Kidney tubule cell (primary cell): ENCODE data around the gene TAF1L.
"Not testable (repeated sequence)": the region's sequence is repeated elsewhere in the genome, so short reads cannot be mapped to it uniquely, and the experiment has no call there.

Experiments used
- DNase-seq: peaks from one replicate; pipeline ENCODE4 v3.0.0-alpha.2; 2018; ENCODE audit warnings: low spot score

TAF1L gene, protein sequence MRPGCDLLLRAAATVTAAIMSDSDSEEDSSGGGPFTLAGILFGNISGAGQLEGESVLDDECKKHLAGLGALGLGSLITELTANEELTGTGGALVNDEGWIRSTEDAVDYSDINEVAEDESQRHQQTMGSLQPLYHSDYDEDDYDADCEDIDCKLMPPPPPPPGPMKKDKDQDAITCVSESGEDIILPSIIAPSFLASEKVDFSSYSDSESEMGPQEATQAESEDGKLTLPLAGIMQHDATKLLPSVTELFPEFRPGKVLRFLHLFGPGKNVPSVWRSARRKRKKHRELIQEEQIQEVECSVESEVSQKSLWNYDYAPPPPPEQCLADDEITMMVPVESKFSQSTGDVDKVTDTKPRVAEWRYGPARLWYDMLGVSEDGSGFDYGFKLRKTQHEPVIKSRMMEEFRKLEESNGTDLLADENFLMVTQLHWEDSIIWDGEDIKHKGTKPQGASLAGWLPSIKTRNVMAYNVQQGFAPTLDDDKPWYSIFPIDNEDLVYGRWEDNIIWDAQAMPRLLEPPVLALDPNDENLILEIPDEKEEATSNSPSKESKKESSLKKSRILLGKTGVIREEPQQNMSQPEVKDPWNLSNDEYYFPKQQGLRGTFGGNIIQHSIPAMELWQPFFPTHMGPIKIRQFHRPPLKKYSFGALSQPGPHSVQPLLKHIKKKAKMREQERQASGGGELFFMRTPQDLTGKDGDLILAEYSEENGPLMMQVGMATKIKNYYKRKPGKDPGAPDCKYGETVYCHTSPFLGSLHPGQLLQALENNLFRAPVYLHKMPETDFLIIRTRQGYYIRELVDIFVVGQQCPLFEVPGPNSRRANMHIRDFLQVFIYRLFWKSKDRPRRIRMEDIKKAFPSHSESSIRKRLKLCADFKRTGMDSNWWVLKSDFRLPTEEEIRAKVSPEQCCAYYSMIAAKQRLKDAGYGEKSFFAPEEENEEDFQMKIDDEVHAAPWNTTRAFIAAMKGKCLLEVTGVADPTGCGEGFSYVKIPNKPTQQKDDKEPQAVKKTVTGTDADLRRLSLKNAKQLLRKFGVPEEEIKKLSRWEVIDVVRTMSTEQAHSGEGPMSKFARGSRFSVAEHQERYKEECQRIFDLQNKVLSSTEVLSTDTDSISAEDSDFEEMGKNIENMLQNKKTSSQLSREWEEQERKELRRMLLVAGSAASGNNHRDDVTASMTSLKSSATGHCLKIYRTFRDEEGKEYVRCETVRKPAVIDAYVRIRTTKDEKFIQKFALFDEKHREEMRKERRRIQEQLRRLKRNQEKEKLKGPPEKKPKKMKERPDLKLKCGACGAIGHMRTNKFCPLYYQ (N-terminal part only)

DNA sequence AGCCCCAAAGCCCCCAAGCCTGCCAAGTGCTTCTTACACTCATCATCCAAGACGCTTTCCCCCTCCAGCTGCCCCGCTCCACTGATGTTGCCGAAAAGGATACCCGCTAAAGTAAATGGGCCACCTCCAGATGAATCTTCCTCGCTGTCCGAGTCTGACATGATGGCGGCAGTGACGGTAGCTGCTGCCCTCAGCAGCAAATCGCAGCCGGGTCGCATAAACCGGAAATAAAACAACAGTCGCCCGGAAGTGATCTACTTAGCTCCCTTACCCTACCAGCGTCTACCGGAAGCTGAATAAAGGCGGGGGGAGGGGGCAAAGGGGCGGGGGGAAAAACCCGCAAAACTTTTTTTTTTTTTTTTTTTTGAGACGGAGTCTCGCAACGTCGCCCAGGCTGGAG lies at the start of gene TAF1L:
TSS of gene TAF1L (minus strand) at position 308 of the 400 bp plus-strand sequence. CDS start at position 218, 90 bp downstream.
- no peak for DNase-seq

DNA sequence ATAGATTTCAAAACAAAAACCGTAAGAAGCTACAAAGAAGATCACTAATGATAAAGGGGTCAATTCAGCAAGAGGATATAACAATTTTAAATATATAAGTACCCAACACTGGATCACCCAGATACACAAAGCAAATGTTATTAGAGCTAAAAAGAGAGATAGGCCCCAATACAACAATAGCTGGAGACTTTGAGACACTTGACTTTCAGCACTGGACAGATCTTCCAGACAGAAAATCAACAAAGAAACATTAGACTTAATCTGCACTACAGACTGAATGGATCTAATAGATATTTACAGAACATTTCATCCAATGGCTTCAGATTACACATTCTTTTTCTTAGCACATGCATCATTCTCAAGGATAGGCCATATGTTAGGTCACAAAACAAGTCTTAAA lies 46.3 kb upstream of the TAF1L start:
- DNase-seq: no peak

DNA sequence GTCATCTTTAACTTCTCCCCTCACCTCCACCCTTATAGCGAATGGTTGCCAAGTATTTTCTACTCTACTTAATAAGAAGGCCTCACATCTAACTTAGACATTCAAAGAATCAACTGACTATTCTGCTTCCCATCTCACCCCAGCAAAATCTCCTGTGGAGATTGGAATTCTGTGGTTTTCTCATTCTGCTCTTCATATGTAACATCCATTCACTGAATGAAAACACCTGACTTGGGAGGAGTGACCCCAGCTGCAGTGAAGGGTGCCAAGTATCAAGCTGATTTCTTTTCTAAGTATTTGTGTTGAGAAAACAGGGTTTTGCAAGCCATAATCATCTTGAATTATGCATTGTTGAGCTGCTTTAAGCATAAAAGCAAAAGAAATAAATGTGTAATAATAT lies 42.5 kb upstream of the TAF1L start:
- DNase-seq: no peak

DNA sequence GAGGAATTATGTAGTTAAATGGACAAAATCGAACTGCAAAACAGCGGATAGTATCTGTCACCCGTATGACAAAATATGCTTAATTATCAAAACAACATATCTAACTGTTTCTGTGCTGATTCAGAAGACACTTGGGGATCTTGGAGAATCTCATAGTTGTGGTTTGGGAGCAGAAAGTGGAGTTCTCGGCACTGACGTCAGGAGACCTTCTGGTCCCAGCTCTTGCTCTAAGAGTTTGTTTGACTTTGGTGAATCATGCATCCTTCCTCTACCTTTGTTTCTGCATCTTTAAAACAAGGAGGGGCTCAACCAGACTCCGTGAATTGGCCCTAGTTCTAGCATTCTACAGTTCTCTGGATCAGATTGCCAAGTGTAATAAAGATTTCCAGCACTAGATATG lies 37.0 kb upstream of the TAF1L start:
- no peak for DNase-seq

DNA sequence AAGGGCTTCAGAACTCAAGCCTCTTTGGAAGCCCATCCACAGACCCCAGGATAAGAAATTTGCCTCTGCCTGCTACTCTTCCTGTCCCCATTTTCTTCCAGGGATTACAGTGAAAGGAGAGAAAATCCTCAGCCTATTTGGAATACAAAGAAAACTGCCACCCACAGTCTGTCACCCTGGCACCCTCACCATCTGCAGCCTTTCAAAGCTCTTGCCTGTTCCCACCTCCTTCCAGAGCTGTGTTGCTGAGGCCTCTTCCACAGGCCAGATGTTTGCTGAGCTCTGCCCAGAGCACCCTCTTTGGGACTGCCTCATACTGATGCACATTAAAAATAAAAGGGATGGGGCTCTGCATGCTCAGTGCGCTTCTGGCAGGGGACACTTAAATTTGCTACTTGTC lies 35.9 kb upstream of the TAF1L start:
- no peak for DNase-seq

DNA sequence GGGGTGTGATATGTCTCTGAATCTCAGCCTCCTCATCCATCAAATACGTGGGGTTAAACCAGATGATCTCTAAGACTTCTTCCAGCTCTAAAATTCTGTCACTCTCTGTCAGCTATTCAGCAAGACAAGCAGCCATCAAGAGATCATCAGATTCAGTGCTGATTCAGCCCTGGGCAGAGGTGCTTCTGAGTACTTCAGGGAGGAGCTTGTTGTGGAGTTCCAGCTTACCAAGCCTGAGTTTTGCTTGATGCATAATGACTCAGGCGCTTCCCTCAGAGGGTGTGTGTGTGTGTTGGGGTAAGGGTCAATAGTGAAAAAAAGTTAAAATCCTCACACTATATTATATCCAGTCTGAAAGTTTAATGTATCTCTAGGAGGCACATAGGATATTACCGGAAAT lies 29.6 kb upstream of the TAF1L start:
- DNase-seq: peak; percentile 29

DNA sequence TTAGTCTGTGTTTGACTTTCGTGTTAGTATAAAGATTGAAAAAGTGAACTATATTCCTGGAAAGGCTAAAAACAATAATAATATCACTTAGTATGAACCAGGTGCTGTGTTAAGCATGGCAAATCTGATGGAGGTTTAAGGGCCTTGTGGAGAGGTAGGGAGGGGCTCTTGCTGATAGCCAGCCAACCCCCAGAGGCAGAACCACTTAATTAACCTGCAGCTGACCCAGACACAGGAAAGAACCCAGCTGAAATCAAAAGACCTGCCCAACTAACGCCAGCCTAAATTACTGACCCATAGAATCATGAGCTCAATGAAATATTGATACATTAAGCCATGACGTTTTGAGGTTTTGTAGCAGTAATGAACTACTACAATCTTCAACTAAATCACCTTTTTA lies 28.3 kb upstream of the TAF1L start:
- no peak for DNase-seq

DNA sequence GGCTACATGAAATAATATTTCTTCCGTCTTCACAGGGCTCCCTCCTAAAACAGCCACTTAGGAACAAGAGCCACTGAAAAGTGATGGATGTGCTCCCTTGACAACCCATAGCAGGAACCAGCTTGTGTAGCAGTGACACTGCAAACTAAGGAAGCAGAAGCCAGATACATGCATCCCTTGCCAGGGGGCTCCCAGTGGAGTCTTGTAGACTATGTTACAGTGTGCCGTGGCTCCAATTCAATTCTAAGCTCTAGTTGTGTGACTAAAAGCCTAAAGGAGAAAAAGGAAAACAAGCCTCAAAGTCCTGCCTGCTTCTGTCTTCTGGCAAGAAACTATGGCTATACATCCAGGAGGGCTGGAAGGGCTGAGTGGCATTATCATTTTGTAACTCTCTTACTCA lies 12.2 kb upstream of the TAF1L start:
- no peak for DNase-seq

DNA sequence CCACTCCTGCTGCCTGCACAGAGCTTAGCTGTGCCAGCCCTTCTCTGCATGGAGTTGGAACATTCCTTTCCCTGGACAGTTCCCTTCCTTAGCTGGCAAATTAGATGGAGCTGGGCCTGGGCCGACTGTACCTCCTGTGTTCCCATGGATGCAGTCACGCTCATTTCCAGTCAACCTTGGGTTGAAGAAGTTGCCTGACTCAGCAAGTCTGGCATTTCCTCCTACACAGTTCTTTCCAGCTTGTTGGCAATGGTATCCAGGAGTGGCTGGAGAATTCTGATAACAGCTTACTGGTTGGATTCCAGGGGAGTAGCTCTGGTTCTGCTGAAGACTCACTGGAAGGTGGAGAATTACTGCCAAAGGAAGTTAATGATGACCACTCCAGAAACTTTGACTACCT lies 9.2 kb upstream of the TAF1L start:
- peak; percentile 83 for DNase-seq

DNA sequence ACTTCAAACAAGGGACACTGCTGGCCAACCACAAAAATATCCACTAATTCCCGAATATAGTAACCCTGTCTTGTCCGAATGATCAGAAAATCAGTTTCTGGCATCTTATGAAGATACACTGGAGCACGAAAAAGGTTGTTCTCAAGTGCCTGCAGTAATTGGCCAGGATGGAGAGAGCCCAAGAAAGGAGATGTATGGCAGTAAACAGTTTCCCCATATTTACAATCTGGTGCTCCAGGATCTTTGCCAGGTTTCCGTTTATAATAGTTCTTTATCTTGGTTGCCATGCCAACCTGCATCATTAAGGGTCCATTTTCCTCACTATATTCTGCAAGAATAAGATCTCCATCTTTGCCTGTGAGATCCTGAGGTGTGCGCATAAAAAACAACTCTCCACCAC lies 2.3 kb downstream of the TAF1L start:
- not testable (repeated sequence) for DNase-seq

DNA sequence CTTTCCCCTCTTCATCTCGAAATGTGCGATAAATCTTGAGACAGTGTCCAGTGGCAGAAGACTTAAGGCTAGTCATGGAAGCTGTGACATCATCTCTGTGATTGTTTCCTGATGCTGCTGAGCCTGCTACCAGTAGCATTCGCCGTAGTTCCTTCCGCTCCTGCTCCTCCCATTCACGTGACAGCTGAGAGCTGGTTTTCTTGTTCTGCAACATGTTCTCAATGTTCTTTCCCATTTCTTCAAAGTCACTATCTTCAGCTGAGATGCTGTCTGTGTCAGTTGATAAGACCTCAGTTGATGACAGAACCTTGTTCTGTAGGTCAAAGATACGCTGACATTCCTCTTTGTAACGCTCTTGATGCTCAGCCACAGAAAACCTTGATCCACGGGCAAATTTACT lies 3.5 kb downstream of the TAF1L start:
- no peak for DNase-seq

DNA sequence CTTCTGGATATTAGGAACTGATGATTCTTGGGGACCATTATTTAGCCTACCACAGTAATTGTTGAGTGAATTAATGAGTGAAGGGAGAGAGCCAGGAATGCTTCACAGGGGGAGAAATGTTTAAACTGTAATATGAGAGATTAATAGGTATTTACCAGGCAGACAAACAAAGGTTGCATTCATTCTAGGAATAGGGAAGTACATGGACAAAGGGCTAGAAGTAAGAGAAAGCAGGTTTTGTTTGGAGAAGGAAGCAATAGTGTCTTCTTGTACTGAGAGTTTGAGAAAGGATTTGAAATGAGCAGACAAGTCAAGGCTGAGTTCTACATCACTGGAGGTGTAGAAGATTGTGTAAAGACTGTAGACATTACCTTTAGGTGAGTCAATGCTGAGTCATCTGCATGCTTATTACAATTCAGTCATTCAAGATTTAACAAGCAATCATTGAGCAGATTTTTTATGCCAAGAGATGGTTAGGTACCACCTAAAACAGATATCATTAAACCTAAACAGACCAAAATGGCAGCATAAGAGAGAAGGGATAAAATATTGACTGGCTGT lies 8.0 kb downstream of the TAF1L start:
- DNase-seq: peak; percentile 71

DNA sequence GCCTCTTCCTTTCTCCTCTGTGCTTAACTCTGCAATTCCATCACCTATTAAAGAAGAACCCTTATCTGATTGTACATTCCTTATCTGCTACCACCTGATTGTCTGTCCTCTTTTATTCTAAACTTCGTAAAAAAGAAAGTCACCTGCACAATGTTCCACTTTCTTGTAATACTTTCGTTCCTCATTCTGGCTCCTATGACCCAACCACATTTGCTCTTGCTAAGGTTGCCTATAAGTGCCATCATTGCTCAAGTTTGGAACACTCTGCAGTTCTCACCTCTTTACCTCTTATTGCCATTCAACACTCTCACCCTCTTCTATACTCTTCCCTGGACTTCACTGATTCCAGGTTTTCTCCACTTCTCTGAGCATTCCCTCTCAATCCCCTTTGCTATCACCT lies 10.1 kb downstream of the TAF1L start:
- no peak for DNase-seq

DNA sequence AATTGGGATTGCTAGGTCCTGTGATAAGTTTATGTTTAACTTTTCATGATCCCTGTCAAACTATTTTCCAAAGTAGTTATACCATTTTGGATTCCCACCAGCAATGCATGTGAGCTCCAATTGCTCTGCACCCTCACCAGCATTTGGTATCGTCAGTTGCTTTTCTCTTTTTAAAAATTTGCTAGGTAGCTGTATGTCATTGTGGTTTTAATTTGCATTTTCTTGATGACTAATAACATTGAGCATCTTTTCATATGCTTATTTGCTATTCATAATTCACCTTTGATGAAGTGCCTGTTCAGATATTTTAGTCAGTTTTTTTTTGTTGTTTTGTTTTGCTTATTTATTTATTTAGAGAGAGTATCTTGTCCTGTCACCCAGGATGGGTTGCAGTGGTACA lies 12.5 kb downstream of the TAF1L start:
- no peak for DNase-seq

DNA sequence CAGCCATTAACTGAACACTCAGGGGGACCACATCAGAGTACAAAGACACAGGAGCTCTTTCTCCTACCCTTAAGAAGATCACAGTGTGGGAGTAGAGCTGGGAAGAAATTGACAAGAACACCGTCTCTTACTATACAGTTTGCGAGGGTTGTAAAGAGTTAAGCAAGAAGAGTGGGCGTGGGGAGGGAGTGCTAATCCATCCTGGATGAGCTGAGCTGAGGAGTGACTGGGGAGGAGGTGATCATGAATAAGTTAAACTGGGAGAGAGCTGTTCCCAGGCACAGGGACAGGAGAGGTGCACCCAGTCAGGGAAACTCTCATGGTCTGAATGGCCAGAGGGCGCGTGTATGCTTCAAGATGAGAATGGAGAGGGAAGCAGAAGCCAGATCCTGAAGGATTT lies 17.2 kb downstream of the TAF1L start:
- DNase-seq: no peak

DNA sequence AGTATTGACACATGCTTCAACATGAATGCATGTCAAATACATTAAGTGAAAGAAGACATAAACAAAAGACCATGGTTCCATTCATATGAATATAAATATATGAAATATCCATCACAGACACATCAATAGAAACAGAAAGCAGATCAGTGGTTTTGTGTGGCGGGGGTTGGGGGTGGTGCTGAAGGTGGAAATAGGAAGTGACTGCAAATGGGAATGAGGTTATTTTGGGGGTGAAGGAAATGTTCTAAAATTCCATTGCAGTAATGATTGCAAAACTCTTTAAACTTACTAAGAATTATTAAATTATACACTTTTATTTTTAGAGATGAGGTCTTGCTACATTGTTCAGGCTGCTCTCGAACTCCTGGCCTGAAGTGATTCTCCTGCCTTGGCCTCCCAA lies 28.7 kb downstream of the TAF1L start:
- DNase-seq: no peak

DNA sequence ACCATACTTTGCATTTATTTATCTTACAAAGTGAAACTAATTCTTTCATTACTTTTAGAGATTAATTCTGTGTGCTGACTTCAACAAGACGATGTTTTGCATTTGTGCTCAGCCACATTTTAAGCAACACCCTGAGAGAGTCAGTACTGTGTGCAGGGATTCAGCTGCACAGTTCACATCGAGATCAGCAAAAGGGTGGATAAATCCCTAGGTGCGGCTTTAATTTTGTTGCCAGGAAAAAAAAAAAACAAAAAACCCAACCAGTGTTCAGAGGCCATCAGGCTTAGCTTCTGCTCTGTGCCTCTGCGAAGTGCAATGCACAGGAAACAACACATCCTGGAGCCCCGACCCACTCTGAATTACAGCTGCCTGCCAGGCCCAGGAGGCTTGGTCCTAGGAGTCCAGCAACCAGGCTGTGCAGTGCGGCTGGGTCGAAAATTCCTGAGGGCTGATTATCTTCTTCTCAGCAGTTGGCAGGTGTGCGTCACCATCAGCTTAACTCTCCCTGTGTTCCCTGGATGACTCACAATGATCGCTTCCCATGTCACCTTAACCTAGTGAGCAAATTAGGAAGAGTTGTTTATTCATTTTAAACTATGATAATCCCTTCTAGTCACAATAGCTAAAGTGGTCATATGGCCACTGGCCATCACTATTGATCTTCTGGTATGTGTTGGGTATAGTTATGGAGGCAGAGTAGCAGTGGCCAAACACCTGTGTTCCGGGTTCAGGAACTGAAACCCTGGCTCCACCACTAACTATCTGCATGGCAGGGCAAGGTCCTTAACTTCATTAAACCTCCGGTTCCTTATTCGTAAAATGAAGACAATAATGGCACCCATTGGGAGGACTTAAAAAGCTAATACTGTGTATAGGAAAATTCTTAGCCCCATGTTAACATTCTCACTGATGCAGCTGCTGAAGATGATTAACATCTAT lies 31.3 kb downstream of the TAF1L start:
- DNase-seq: peak; percentile 42

DNA sequence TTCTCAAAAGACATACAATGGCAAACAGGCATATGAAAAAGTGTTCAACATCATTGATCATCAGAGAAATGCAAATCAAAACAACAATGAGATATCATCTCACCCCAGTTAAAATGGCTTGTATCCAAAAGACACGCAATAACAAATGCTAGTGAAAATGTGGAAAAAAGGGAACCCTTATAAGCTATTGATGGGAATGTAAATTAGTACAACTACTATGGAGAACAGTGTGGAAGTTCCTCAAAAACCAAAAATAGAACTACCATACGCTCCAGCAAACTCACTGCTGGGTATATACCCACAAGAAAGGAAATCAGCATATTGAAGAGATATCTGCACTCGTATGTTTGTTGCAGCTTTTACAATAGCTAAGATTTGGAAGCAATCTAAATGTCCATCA lies 36.4 kb downstream of the TAF1L start:
- not testable (repeated sequence) for DNase-seq

DNA sequence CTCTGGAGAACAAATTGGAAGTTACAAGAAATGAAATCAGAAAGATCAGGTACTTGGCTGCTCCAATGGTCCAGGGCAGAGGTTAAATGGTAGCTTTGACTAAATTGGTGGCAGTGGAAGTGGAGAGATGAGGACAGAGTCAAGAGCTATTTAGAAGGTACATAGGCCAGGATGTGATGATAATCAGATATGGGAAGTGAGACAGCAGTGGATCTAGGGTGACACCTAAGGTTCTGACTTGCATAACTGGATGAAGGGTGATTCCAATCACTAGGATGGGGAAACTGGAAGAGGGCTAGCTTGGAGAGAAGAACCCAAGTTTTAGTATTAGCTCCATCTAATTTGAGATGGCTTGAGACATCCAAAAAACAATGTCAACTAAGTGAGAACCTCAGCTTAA lies 38.5 kb downstream of the TAF1L start:
- no peak for DNase-seq

DNA sequence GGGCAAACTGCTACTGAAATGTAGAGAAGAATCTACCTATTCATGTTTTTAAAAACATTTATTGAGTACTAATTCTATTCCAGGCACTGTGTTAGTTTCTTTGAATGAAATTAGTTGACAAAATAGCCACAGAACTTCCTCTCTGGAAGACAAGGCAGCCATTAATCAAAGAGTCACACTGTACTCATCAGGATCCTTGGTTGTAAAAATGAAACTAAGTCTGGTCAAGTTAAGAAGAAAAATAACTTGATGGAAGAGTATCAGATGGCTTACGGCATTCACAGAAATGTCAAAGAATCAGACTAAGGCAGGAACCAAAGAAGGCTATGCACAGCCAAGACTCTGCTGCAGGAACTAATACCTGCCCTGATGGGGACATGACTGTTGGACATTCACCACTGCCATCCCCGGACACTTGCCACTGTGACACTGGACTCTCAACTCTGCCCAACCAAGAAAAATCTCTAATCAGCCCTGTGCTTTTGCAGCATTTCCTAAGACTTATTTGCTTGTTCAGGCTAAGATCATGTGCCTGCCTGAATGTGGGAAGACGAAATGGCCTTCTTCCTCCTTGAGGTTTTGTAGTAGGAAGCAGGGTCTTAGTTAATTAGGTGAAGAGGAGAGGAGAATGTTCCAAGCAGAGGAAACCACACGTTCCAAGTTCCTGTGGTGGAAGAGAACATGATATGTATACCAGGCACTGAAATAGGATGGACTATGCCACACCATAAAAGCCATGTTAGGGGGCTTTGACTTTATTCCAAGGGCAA lies 39.2 kb downstream of the TAF1L start:
- no peak for DNase-seq
